ENCODE results near the gene CDAN1. TPM values are rescaled to one million over a fixed set of nuclear protein-coding genes. Genes with fewer than 3 reads are reported as not detected.
A peak's percentile ranks its signal among the peaks of the same experiment; 100 is the strongest.

Gene CDAN1
- total and polyA plus RNA-seq, 7 experiments from 2014 or later, result 4.1 to 38.0 (median 26.0) TPM

DNA sequence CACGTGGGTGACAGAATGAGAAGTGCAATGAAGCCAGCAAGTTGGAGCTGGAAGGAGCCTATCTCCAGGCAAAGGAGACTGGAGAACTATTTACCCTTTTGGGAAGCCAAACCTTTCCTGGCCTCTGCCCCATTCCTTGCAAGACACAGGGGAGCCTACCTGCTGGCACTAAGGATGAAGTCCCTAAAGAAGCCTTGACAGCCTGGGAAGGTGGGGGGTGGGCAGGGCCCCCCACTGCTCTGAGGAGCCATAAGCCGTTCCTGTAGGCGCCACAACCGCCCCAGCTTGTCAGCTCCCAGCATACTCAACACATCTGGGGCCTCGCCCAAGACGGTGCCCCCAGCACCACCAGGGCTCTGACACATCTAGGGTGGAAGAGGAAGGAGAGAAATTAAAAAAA lies 5.5 kb downstream of the CDAN1 start:
- Mint-ChIP-seq H3K27me3 (no peaks in the 10 kb centered on the region), H3K4me3 (no peak overlapping the region), H3K36me3 (peaks cover 11 to 38% (median 18%) of the 10 kb centered on the region in 5 donors), H3K9me3 (no peaks in the 10 kb centered on the region), H3K27ac (peak overlapping the region in 1 of 9 donors; percentile 28), H3K4me1 (peaks cover 10 to 21% (median 16%) of the 10 kb centered on the region in 7 donors)
- Histone ChIP-seq H3K4me1 (ENCODE audit: control insufficient read depth in 2 of 2, insufficient read depth in 2 of 2, low read length in 2 of 2) (peaks cover 5 to 6% of the 10 kb centered on the region in 2 donors), H3K27ac (ENCODE audit: low read depth, low read length) (no peak overlapping the region), H3K4me3 (ENCODE audit: low read length) (no peak overlapping the region), H3K9me3 (ENCODE audit: control insufficient read depth in 2 of 3, low read length in 3 of 3) (no peaks in the 10 kb centered on the region), H3K27me3 (ENCODE audit: control insufficient read depth in 2 of 2, insufficient read depth in 2 of 2, low read length in 2 of 2) (no peaks in the 10 kb centered on the region), H3K36me3 (ENCODE audit: control insufficient read depth in 2 of 3, insufficient read depth in 3 of 3, low read length in 3 of 3) (peaks cover 0 to 89% (median 10%) of the 10 kb centered on the region in 3 experiments)
- CTCF ChIA-PET, result no interaction called here
- DNase-seq, result no peak
- ATAC-seq, result no peak
- intact Hi-C loops (cut with micrococcal nuclease), result no loop called here
- POLR2A ChIA-PET, result no interaction called here

DNA sequence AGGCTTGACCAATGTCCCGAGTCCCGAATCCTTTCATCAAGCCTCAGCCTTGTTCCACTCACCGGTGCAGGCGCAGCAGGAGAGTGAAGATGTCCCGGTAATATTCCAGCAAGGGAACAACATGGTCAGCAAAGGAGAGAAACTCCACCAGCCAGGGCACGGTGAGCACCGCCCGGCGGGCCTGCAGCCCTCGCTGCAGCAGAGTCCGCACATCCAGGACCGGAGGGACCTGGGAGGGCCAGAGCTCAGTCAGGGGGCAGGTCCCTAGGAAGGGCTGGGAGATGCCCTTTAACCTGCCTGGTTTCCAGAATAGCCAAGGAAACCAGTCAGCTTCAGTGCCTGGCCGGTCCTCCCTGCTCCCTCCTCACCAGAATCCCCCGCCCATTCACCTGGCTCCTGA lies 6.4 kb downstream of the CDAN1 start:
- CTCF ChIA-PET, result no interaction called here

DNA sequence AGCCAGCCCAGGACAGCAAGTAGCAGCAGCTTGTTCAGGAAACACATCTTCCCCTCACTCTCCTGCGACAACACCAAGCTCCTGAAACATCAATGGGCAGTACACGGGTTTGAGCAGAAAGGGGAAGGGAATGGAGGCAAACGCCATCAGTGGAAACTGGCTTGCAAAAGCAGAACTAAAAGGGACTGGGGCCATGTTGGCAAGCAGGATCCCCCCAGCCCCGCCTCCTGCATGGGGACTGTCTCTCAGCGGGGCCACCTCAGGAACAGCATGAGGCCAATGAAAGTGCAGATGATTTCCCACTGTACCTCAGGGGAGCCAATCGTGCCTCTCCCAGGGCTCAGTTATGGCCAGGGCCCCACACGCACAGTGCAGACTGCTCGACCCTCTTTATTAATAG lies 6.8 kb downstream of the CDAN1 start:
- CTCF ChIA-PET, result no interaction called here
- H3K36me3 ChIP-seq (ENCODE audit: control insufficient read depth in 2 of 3, insufficient read depth in 3 of 3, low read length in 3 of 3), result peaks cover 0 to 97% (median 14%) of the 10 kb centered on the region in 3 experiments
- POLR2A ChIA-PET, result no interaction called here
- Mint-ChIP-seq H3K9me3 (no peaks in the 10 kb centered on the region), H3K4me1 (peaks cover 3 to 15% (median 7%) of the 10 kb centered on the region in 7 donors), H3K4me3 (no peak overlapping the region), H3K27me3 (no peaks in the 10 kb centered on the region), H3K27ac (peak overlapping the region in 2 of 9 donors; percentile 28 to 70), H3K36me3 (peaks cover 12 to 43% (median 18%) of the 10 kb centered on the region in 5 donors)
- no peak overlapping the region for H3K27ac ChIP-seq (ENCODE audit: low read depth, low read length)
- intact Hi-C loops (cut with micrococcal nuclease), result no loop called here
- no peaks in the 10 kb centered on the region for H3K4me1 ChIP-seq (ENCODE audit: control insufficient read depth in 2 of 2, insufficient read depth in 2 of 2, low read length in 2 of 2)
- no peak overlapping the region for H3K4me3 ChIP-seq (ENCODE audit: low read length)
- H3K27me3 ChIP-seq (ENCODE audit: control insufficient read depth in 2 of 2, insufficient read depth in 2 of 2, low read length in 2 of 2), result no peaks in the 10 kb centered on the region
- DNase-seq, result no peak
- no peaks in the 10 kb centered on the region for H3K9me3 ChIP-seq (ENCODE audit: control insufficient read depth in 2 of 3, low read length in 3 of 3)
- ATAC-seq, result no peak

More for the DNA sequence above, 6.4 kb downstream of the CDAN1 start:
- H3K4me3 ChIP-seq (ENCODE audit: low read length), result no peak overlapping the region
- Mint-ChIP-seq H3K27ac (no peak overlapping the region), H3K36me3 (peaks cover 11 to 39% (median 18%) of the 10 kb centered on the region in 5 donors), H3K4me1 (peaks cover 6 to 17% (median 11%) of the 10 kb centered on the region in 7 donors), H3K4me3 (no peak overlapping the region), H3K27me3 (no peaks in the 10 kb centered on the region), H3K9me3 (no peaks in the 10 kb centered on the region)
- H3K27me3 ChIP-seq (ENCODE audit: control insufficient read depth in 2 of 2, insufficient read depth in 2 of 2, low read length in 2 of 2), result no peaks in the 10 kb centered on the region
- intact Hi-C loops (cut with micrococcal nuclease), result no loop called here
- no peaks in the 10 kb centered on the region for H3K9me3 ChIP-seq (ENCODE audit: control insufficient read depth in 2 of 3, low read length in 3 of 3)
- H3K27ac ChIP-seq (ENCODE audit: low read depth, low read length), result no peak overlapping the region
- ATAC-seq, result no peak
- POLR2A ChIA-PET, result no interaction called here
- no peaks in the 10 kb centered on the region for H3K4me1 ChIP-seq (ENCODE audit: control insufficient read depth in 2 of 2, insufficient read depth in 2 of 2, low read length in 2 of 2)
- no peak for DNase-seq
- H3K36me3 ChIP-seq (ENCODE audit: control insufficient read depth in 2 of 3, insufficient read depth in 3 of 3, low read length in 3 of 3), result peaks cover 0 to 97% (median 10%) of the 10 kb centered on the region in 3 experiments

DNA sequence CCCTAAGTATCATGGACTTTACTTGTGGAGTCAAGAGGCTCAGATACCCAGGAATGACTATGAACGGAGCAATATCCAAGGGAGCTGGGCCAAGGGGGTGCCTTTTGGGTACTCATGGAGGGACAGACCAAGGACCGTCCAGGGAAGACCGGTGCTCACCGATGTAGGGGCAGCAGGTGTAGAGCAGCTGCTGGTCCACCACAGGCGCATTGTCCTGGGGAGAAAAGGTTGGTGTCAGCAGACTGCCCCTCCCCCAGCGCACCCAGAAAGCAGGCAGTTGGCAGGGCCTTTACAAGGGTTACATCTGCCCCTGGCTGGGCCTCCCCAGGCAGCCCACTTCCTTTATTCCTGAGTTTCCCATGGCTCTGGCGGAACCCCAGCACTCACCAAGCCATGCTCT lies 7.5 kb downstream of the CDAN1 start:
- peaks cover 2 to 10% (median 5%) of the 10 kb centered on the region in 7 donors for H3K4me1 Mint-ChIP-seq
- peaks cover 0 to 97% (median 17%) of the 10 kb centered on the region in 3 experiments for H3K36me3 ChIP-seq (ENCODE audit: control insufficient read depth in 2 of 3, insufficient read depth in 3 of 3, low read length in 3 of 3)
- CTCF ChIA-PET, result no interaction called here
- peaks cover 16 to 48% (median 19%) of the 10 kb centered on the region in 5 donors for H3K36me3 Mint-ChIP-seq
- H3K4me3 ChIP-seq (ENCODE audit: low read length), result no peak overlapping the region
- no peak overlapping the region for H3K4me3 Mint-ChIP-seq
- no peak overlapping the region for H3K27ac ChIP-seq (ENCODE audit: low read depth, low read length)
- intact Hi-C loops (cut with micrococcal nuclease), result no loop called here
- DNase-seq, result no peak
- no peaks in the 10 kb centered on the region for H3K9me3 Mint-ChIP-seq
- H3K27ac Mint-ChIP-seq, result no peak overlapping the region
- H3K27me3 Mint-ChIP-seq, result no peaks in the 10 kb centered on the region
- no peaks in the 10 kb centered on the region for H3K9me3 ChIP-seq (ENCODE audit: control insufficient read depth in 2 of 3, low read length in 3 of 3)
- H3K27me3 ChIP-seq (ENCODE audit: control insufficient read depth in 2 of 2, insufficient read depth in 2 of 2, low read length in 2 of 2), result no peaks in the 10 kb centered on the region
- POLR2A ChIA-PET, result no interaction called here
- ATAC-seq, result no peak
- H3K4me1 ChIP-seq (ENCODE audit: control insufficient read depth in 2 of 2, insufficient read depth in 2 of 2, low read length in 2 of 2), result no peaks in the 10 kb centered on the region

DNA sequence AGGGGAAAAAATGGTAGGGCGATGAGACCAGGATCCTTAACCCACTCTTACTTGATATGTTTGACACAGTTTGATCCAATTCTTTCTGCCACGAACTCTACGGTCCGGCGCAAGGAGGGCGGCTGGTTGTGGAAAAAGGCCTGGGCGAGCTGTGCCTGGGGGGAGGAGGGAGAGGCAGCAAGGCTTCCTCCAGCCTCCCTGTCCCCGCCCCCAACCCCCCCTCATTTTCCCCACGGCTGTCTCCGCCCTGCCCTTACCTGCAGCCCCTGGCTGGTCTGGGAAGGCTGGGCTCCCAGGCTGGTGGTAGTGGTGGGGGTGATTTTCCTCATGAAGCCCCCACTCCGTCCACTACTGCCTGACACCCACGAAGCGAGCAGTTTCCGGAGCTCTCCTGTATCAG lies 8.0 kb downstream of the CDAN1 start:
- DNase-seq, result no peak
- H3K4me1 ChIP-seq (ENCODE audit: control insufficient read depth in 2 of 2, insufficient read depth in 2 of 2, low read length in 2 of 2), result no peaks in the 10 kb centered on the region
- no peaks in the 10 kb centered on the region for H3K27me3 ChIP-seq (ENCODE audit: control insufficient read depth in 2 of 2, insufficient read depth in 2 of 2, low read length in 2 of 2)
- Mint-ChIP-seq H3K4me1 (peaks cover 0 to 5% (median under 1%) of the 10 kb centered on the region in 7 donors), H3K36me3 (peaks cover 14 to 51% (median 18%) of the 10 kb centered on the region in 5 donors), H3K4me3 (no peak overlapping the region), H3K27me3 (no peaks in the 10 kb centered on the region), H3K9me3 (no peaks in the 10 kb centered on the region), H3K27ac (no peak overlapping the region)
- intact Hi-C loops (cut with micrococcal nuclease), result no loop called here
- CTCF ChIA-PET, result interaction anchor here (0.6 kb wide), 1 partner anchor 146 kb away, joined by 11 read pairs; no protein-coding TSS in a partner anchor
- H3K27ac ChIP-seq (ENCODE audit: low read depth, low read length), result no peak overlapping the region
- H3K4me3 ChIP-seq (ENCODE audit: low read length), result no peak overlapping the region
- ATAC-seq, result no peak
- peaks cover 0 to 97% (median 17%) of the 10 kb centered on the region in 3 experiments for H3K36me3 ChIP-seq (ENCODE audit: control insufficient read depth in 2 of 3, insufficient read depth in 3 of 3, low read length in 3 of 3)
- POLR2A ChIA-PET, result no interaction called here
- no peaks in the 10 kb centered on the region for H3K9me3 ChIP-seq (ENCODE audit: control insufficient read depth in 2 of 3, low read length in 3 of 3)

DNA sequence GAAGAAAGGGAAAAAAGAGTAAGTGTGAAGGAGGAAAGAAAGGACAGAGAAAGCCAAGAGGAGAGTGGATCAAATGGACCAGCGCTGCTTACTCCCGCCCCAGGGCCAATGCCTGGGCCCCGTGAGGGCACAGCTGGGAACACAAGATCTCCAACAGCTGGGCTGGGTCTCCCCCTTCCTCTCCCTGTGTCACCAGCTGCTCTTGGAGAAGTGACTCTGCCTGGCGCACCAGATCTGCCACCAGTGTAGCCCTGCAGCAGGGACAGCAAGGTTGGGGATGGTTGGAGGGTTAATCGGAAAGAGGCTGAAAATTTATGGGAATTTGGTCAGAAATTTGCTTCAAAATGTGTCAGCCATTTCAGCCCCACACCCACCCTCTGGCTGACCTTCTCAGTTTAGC lies 8.4 kb downstream of the CDAN1 start:
- Histone ChIP-seq H3K27ac (ENCODE audit: low read depth, low read length) (no peak overlapping the region), H3K27me3 (ENCODE audit: control insufficient read depth in 2 of 2, insufficient read depth in 2 of 2, low read length in 2 of 2) (no peaks in the 10 kb centered on the region), H3K36me3 (ENCODE audit: control insufficient read depth in 2 of 3, insufficient read depth in 3 of 3, low read length in 3 of 3) (peaks cover 0 to 96% (median 17%) of the 10 kb centered on the region in 3 experiments), H3K4me3 (ENCODE audit: low read length) (no peak overlapping the region), H3K9me3 (ENCODE audit: control insufficient read depth in 2 of 3, low read length in 3 of 3) (no peaks in the 10 kb centered on the region), H3K4me1 (ENCODE audit: control insufficient read depth in 2 of 2, insufficient read depth in 2 of 2, low read length in 2 of 2) (no peaks in the 10 kb centered on the region)
- no peak for DNase-seq
- intact Hi-C loops (cut with micrococcal nuclease), result no loop called here
- POLR2A ChIA-PET, result no interaction called here
- no peaks in the 10 kb centered on the region for H3K9me3 Mint-ChIP-seq
- H3K36me3 Mint-ChIP-seq, result peaks cover 14 to 53% (median 18%) of the 10 kb centered on the region in 5 donors
- no peaks in the 10 kb centered on the region for H3K27me3 Mint-ChIP-seq
- H3K27ac Mint-ChIP-seq, result peak overlapping the region in 2 of 9 donors; percentile 10 to 48
- ATAC-seq, result no peak
- peaks cover 0 to 5% (median 0%) of the 10 kb centered on the region in 7 donors for H3K4me1 Mint-ChIP-seq
- no peak overlapping the region for H3K4me3 Mint-ChIP-seq
- CTCF ChIA-PET, result interaction anchor here (0.6 kb wide), 1 partner anchor 147 kb away, joined by 11 read pairs; no protein-coding TSS in a partner anchor

DNA sequence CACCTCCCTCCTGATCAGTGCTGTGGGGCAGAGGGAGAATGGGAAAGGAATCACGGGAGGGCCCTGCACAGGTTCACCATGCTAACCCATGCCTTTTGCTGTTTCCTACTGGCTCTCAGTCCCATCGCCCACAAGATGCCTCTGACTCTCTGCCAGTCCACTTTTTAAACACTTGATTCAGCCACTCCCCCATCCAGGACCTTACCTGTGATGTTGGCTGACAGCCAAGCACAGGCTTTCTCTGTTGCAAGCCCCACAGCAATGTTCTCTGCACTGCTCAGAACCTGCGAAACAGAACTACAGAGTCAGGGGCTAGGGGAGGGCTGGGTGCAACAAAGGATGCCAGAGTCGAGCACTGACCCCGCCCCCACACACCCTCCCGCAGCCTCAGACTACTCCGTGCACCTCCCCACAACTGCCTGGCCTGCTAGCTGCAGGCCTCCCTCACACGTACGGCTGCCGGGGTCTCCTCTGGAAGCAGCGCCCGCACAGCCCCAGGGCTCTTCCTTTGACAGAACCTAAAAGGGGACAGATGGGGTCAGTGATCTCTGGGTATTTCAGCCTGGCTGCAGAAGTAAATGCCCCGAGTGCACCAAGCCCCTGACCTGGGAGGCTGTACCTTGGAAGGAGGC lies 9.1 kb downstream of the CDAN1 start:
- ATAC-seq (no peak), DNase-seq (no peak)
- H3K4me3 Mint-ChIP-seq, result no peak overlapping the region
- H3K4me1 ChIP-seq (ENCODE audit: control insufficient read depth in 2 of 2, insufficient read depth in 2 of 2, low read length in 2 of 2), result no peaks in the 10 kb centered on the region
- no peaks in the 10 kb centered on the region for H3K27me3 Mint-ChIP-seq
- H3K9me3 ChIP-seq (ENCODE audit: control insufficient read depth in 2 of 3, low read length in 3 of 3), result no peaks in the 10 kb centered on the region
- H3K27ac ChIP-seq (ENCODE audit: low read depth, low read length), result no peak overlapping the region
- H3K36me3 Mint-ChIP-seq, result peaks cover 14 to 46% (median 18%) of the 10 kb centered on the region in 5 donors
- H3K36me3 ChIP-seq (ENCODE audit: control insufficient read depth in 2 of 3, insufficient read depth in 3 of 3, low read length in 3 of 3), result peaks cover 0 to 97% (median 17%) of the 10 kb centered on the region in 3 experiments
- H3K4me1 Mint-ChIP-seq, result peaks cover 0 to 5% (median 0%) of the 10 kb centered on the region in 7 donors
- intact Hi-C loops (cut with micrococcal nuclease), result no loop called here
- H3K9me3 Mint-ChIP-seq, result no peaks in the 10 kb centered on the region
- H3K27me3 ChIP-seq (ENCODE audit: control insufficient read depth in 2 of 2, insufficient read depth in 2 of 2, low read length in 2 of 2), result no peaks in the 10 kb centered on the region
- H3K27ac Mint-ChIP-seq, result peak overlapping the region in 1 of 9 donors; percentile 48
- ChIA-PET POLR2A (no interaction called here), CTCF (no interaction called here)
- H3K4me3 ChIP-seq (ENCODE audit: low read length), result no peak overlapping the region
